Panc1 (cell line): ENCODE measurements around the gene ARHGAP32.

Experiments used
- SIN3A ChIP-seq: IDR thresholded peaks from 2 replicates; pipeline ENCODE4 v1.6.1; 2012; ENCODE audit warnings: low read depth, mild to moderate bottlenecking, low read length, moderate library complexity, borderline replicate concordance; ENCODE audit not compliant: insufficient read depth
- TF ChIP-seq, protein P1 (sequence below): fragments of 450-650 bp; IDR thresholded peaks from 2 replicates; pipeline ENCODE4 v1.5.1; 2017; ENCODE audit warnings: mild to moderate bottlenecking

GRCh38 chr11:129131316-129131715, 60.8 kb downstream of the ARHGAP32 start:
- TF ChIP-seq SIN3A = no peak
- TF ChIP-seq, protein P1, sequence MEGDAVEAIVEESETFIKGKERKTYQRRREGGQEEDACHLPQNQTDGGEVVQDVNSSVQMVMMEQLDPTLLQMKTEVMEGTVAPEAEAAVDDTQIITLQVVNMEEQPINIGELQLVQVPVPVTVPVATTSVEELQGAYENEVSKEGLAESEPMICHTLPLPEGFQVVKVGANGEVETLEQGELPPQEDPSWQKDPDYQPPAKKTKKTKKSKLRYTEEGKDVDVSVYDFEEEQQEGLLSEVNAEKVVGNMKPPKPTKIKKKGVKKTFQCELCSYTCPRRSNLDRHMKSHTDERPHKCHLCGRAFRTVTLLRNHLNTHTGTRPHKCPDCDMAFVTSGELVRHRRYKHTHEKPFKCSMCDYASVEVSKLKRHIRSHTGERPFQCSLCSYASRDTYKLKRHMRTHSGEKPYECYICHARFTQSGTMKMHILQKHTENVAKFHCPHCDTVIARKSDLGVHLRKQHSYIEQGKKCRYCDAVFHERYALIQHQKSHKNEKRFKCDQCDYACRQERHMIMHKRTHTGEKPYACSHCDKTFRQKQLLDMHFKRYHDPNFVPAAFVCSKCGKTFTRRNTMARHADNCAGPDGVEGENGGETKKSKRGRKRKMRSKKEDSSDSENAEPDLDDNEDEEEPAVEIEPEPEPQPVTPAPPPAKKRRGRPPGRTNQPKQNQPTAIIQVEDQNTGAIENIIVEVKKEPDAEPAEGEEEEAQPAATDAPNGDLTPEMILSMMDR = no peak
